ACHN (cell line): ENCODE data around the gene WDR1.

Source experiments
- DNase-seq: peaks from one replicate; pipeline ENCODE4 v3.0.0-alpha.2; 2015
- in situ Hi-C: cut with HindIII; loops from 2 replicates; pipeline ENCODE4 v1.10.0; 2017; ENCODE audit warnings: low sequenced_read_pairs, low pct_ligation_motif_present, low pct_unique_long_range_greater_than_20kb

The WDR1 gene

DNA sequence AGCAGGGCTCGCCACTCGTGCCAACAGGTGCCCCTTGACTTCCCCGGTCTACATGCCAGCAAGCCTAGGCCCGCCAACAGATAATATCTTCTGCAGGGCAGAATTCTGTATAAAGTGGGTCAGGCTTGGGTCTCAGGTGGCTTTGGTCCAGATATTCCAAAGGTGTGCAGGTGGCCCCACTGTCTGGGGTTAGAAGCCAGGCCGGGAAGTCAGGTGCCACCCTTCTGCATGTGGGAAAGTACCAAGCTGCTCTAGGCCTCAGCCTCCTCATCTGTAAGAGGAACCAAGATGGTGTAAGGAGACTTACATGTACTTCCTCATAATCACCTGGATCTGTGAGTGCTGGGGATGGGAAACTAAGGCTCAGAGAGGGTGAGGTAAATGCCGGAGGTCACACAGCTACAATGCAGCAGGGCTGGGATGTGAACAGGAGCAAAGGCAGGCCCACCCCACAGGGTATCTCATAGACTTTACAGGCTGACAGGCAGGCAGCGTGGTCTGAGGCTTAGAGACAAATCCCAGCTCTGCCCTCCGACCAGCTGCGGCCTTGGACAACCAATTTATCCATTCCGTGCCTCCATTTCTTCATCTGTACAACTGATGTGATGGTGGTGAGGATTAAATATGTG lies 35.9 kb downstream of the WDR1 start:
- no peak for DNase-seq
- in situ Hi-C loops, result no loop called here

DNA sequence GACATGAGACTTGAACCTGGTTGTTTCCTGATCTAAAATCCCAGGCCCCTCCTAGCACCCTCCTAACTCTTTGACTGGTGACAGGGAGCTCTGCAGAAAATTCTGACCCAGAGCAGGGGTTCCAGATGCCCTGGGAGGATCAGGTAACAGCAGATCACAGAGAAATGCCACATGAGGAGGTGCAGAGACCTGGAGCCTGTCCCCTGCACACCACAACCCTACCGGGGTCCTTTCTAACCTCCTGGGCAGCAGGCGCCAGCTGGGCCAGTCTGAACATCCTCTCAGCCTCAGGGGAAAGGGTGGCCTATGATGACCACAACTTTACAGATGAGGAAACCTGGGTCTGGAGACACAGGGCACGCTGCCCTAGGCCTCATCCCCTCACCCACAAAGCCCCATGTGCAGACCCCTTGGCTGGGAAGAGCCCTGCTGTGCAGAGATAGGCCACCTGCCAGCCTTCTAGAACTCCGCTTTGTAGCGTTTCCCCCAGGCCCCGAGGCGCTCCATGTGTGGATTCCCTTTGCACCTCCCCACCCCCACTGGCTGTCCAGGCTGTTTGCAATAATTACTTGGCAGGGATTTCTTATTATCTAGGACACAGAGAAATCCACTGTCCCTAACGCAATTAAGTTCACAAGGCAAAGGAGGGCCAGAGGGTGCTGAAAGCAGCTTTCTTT lies 36.5 kb downstream of the WDR1 start:
- no peak for DNase-seq

DNA sequence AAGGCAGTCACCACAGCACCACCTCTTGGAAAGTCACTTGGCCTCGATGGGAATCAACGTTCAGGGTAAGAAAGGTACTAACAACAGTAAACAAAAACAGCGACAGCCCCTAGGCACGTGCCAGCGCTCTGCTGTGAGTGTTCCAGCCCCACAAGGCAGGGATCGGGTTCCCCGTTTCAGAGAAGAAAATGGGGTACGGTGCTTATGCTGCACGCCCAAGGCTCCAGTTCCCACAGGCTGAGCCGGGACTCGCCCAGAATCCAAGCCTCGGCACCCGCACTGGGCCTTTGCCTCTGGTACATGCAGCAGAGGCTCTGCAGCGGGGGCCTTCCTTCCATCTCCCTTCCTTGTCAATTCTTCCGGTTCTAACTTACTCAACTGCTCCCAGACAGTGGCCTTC lies 37.3 kb downstream of the WDR1 start:
- no peak for DNase-seq
- in situ Hi-C loops, result no loop called here

More for the DNA sequence above, 36.5 kb downstream of the WDR1 start:
- in situ Hi-C loops, result no loop called here

DNA sequence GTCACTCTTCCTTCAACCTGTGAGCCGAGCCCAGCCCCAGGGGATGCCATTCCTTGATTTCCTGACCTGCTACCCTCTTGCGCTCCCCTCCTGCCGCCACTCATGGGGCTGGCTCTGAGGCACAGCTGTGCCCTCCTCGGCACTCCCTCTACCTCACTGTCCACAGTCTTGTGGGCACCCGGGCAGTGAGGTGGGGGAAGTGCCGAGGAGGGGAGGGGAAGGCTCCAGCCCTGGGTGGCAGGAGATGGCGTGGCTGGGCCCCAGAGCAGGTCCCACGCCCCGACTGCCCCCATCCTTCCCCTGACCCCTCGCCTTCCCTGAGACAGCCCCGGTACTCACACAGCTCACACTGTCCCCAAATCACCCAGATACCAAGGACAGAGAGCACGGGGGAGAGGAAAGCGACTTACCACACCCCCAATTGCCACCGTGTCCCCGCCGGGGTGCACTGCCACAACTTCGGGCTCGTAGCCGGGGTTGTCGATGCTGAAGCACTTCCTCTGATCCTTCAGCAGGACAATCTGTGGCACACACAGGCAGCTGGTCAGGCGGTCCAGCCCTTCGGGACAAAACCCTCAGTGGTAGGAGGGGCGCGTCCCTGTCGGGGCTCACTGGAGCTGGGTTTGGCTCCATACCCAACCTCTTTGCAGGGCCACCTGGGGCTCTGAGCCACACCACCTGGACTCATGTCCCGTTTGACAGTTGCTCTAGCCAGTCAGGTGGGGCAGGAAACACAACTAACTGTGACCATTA lies 37.9 kb downstream of the WDR1 start:
- DNase-seq, result no peak
- in situ Hi-C loops, result no loop called here

DNA sequence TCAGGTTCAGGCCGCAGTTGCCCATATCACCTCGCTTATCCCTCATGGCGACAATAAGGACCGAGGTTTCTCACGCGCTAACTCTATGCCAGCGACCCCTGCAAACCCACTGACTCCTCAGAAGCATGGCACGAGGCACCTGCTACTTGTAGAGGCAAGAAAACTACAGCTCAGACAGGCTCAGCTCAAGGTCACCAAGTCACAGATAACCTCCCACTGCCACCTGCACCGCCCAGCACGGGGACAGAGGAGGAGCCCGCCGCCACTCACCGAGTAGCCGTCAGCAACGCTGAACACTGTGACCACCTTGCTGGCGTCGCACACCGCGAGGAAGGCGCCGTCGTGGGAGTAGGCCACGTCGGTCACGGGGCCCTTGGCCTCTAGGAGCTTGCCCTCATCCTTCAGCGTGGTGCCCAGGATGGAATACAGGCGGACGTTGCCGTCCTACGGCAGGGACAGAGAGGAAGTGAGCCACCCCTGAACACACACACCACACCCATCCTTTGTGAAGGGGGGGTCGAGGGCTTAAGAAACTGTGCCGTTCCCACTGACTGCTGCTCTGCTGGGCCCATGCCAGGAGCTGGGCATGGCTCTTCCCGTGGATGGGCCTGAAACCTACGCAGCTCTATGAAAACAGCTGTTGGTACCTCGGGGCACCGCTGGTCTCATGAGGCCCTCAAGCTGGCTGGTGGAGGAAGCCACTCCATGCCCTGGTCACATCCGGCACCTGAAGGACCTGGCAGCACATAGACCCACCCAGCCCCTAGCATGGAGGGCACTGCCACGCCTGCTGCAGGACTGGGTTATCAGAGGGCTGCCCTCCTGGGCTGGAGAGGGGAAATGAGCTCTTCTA lies 38.9 kb downstream of the WDR1 start:
- in situ Hi-C loops, result no loop called here
- no peak for DNase-seq

DNA sequence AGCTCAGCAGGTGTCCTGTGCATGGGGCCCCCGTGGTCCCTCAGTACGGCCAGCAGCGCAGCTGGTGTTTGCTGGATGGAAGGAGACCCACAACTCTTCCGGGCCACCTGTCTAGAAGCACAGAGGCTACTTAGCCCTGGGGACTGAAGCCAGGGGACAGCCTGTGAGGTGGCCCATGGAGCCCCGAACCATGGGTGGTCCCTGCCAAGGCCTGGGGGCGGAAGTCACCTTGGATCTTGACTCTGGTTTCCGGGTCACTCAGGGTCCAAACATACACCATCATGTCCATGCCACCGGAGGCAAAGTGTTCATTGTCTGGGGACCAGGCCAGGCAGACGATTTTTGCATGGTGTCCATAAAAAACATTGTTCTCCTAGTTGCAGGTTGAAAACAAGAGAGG lies 39.5 kb downstream of the WDR1 start:
- DNase-seq, result no peak
- in situ Hi-C loops, result no loop called here

DNA sequence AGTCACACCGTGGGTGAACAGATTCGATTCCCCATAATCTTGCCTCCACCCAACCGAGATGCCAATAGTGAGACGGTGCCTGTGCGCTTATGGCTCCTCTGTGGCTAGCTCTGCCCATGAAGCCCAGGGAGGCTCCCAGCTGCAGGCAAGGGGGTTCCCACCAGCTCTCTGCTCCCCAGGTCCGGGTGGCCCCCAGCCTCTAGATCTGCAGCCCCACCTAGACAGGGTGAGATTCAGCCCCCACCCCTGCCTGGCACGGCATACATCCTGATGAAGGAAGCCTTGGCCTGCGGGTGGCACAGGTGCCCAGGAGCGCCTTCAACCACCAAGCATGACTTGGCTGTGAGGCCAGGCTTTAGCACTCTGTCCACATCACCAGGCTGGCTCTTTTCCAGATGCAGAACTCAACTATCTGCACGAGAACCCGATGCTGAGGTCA lies 40.6 kb downstream of the WDR1 start:
- DNase-seq, result no peak
- in situ Hi-C loops, result no loop called here

DNA sequence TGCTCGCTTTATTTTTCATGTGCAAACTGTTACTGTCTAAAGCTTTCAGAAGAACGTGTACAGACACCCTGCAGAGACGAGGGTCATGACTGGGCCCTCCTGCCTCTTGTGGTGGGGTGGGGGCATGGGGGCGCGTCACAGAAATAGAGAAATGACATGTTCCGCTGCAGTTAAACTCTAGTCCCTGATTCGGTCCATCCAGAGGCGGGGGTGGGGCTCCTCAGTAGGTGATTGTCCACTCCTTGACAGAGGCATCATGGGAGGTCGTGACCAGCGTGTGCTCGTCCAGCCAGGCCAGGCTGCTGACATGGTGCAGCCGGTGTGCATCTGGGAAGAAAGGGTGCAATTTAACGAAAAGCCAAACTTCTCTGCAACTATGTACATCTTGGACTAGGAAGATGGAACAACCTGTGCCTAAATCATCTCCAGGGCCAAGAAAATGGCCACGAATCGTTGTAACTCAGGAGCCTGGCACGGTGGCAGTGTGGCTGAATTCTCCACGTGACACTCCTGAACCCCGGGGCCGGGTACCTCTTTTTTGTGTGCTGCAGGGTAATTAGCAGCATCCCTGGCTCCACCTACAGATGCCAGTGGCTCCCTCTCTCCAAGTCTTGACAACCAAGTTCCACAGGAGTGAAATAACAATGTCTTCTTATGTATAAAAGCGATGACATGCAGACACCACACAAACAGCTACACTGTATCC lies 41.3 kb downstream of the WDR1 start:
- in situ Hi-C loops, result no loop called here
- no peak for DNase-seq

DNA sequence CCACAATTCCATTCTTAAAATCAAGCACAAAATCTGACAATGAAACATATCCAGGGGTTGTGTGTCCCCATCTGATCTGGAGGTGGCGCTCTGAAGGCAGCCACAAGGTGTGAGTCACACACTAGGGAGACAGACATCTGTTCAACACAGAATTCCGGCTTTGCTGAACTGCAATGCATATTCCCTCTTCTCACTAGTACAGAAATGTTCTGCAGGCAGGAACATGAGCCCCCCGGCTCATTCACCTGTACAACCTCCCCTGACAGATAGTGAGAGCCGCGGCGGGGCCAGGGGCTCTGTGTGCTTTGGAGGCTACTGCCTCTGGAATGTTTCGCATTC lies 41.9 kb downstream of the WDR1 start:
- DNase-seq, result peak; percentile 59
- in situ Hi-C loops, result no loop called here

DNA sequence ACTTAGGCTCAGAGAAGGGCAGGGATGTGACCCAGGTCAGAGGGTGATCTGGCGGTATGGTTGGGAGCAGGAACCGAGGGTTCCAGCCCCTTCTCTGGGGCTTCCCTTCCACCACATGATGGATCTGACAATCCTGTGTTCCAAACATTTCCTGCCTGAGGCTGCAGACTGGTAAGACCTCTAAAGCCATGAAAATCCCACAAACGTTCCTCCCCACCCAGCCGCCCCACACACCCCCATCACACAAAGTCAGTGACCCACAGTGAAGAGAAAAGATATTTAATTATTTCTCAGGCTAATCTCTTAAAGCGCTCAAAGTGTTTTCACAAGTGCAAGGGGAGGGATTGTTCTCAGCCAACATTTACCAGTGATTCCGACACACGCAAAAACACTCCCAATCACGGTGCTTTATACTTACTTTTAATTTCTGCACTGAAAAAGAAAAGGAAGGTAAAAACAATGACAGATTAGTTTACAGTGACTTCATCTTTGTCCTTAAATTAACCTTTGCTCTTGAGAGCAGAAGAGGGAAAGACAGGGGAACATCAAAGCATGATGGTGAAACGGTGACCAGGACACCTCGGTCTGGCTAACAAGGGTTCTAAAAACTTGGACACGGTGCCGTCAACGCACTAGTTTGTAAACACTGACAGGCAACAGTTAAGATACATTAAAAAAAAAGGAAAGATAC lies 42.4 kb downstream of the WDR1 start:
- in situ Hi-C loops, result no loop called here
- no peak for DNase-seq

DNA sequence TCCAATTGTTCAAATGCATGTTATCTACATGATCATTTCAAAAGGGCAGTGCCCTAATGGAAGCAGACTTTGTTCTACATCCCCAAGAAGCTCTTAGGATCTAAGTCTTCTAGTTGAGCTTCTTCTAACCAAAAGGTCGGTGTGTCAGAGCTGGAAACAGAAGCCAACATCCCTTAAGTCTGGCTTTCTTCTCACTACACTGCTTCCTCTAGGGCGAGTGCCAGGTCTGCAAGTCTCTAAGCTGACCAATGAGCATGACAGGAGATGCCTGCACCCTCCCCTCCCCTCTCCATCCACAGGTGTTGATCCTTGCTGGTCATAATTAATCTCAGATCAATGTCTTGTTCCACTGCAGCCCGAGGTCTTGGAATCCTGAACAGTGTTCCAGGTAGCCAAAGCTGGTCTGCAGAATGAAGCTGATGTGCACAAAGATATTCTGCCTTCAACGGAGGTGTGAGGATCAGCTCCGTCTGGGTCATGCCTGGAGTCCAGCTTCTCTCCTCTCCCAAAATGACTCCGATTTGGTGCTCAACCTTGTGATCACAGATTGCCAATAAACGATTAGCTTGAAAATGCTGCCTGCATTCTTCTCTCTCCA lies 44.1 kb downstream of the WDR1 start:
- in situ Hi-C loops, result no loop called here
- no peak for DNase-seq

DNA sequence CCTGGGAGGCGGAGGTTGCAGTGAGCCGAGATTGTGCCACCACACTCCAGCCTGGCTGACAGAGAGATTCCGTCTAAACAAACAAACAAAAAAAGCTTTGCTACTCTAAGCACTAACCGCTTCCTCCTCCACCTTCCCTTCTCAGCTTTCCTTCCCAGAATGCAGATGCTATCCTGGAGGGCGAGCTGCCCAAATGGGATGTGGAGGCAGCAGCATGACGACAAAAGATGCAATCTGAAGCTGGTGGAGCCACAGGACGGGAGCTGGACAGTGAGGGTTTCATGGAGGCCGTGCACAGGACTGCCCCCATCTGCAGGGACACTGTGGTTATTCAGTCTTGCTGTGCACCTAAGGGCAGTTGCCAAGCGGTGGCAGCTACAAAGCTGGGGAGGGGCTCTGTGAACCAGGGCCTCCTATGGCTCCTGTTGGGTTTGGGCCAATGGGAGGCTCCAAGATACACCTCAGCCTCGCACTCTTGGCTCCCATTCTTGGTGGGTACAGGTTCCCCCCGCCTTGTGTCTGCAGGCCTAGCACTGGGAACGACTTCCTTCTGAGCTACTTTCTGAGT lies 47.4 kb downstream of the WDR1 start:
- no peak for DNase-seq
- in situ Hi-C loops, result no loop called here

DNA sequence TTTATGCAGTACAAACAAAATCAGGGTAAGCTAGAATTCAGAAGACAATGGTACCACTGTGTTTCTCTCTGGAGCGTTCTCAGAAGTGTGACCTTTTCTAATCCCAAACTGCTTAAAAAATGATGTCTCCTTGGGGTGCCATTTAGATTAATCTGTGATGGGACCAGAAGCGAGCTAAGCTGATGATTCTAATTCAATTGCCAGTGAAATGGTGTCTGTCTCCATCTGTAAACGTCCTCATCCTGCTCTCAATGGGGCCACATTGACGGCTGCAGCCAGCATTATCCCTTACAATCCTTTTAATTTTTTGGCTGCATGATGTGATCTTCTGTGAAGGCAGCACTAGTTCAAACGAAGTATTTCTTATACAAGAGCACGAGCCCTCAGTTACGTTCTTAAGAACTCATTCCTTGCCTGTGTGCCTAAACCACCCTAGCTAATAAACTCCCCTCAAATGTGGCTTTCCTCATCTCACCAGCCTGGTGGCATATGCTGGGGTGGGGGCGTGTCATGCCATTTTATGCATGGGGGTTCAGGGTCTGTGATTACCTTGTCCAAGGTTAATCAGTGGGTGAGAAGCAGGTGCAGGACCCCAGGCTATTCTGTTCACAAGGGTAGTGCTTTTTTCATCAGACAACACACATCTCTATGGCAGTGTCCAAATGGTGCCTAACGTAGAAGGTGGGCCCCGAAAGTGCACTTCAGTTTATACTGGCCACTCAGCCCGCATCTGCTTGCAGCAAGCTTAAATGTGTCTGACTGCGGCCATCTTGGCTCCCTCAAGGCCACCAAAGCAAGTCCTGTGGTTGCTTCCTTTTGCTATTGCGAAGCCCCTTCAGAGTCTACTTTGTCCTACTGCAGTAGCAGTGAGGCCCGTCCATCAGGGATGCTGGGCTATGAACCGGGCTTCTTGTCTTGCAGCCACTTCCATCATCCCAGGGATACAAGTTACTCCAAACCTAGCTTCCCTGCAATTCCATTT lies 49.6 kb downstream of the WDR1 start:
- in situ Hi-C loops, result no loop called here
- no peak for DNase-seq

DNA sequence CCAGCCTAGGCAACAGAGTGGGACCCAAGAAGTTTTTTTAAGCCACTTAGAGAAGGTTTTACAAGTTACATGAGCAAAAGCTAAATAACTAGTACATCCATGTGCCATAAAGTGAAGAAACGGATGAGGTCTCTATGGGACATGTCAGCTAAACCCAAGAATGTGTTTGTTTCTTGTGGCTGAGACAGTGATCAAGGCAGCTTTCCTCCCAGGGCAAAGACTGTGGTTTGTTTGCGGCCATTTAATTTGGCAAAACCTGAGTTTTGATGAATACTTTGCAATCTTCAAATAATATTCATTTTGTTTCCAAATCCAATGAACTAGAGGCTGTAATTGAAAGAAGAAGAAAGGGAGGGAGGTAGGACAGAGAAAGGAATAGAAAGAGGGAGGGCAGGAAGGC lies 50.4 kb downstream of the WDR1 start:
- in situ Hi-C loops, result no loop called here
- DNase-seq, result no peak

DNA sequence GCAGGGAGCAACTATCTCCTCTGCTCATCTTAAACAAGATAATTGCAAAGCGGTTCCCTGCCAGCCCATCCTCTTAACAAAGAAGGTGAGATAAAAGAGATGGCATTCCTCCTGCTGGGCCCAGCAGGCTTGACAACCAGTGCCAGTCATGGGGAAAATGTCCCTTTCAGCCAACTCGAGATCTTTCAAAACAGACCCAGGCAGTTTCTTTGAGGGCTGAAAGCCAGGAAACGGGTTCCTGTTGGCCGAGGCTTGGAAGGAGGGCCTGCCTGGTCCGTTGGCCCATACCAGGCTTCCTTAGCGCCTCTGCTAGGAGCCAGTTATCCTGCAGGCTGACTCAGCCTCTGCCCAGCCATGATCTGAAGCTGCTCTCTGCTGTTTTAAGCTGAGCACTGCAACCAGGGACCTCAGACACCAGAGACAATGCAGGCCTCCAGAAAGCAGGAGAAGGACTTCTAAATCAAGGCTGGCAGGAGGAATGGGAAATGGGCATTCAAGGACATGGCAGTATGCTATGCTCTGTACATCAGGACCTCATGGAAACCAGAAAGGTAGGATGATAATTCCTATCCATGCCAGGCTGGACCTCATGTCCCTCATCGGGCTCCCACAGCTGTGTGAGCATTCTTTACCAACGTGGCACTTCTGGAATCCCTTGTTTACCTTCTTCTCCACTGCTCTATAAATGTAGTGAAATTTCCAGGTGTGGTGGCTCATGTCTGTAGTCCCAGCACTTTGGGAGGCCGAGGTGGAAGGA lies 52.9 kb downstream of the WDR1 start:
- in situ Hi-C loops, result no loop called here
- peak; percentile 71 for DNase-seq
